Activated CD8-positive, alpha-beta T cell treated with anti-CD3 and anti-CD28 coated beads for 36 hours (primary cell): ENCODE measurements around the gene COPS2. TPM values are rescaled to one million over a fixed set of nuclear protein-coding genes. Genes with fewer than 3 reads are reported as not detected.

Source experiments
- ATAC-seq: fragments of 200-7000 bp; cut with Tn5 transposase; one replicate; pipeline ENCODE4 v1.10.0; 2021; ENCODE audit warnings: mild to moderate bottlenecking, moderate library complexity
- CTCF ChIA-PET: fragments of 350-600 bp; sonication (Branson Sonifier 250); formaldehyde crosslinking; loops from one replicate; lab custom pipeline; 2021; ENCODE audit warnings: antibody characterized with exemption; lab: Charles Lee
- POLR2A ChIA-PET: fragments of 350-600 bp; sonication (Branson Sonifier 250); formaldehyde crosslinking; loops from one replicate; lab custom pipeline; 2021; ENCODE audit warnings: antibody characterized with exemption; lab: Charles Lee
- DNase-seq: peaks from one replicate; pipeline ENCODE4 v3.0.0-alpha.2; 2020
- H3K27ac Mint-ChIP-seq: one replicate; pipeline ENCODE4 v1.8.0; 2021; ENCODE audit warnings: mild to moderate bottlenecking, mixed read lengths
- H3K27me3 Mint-ChIP-seq: one replicate; pipeline ENCODE4 v1.8.0; 2021; ENCODE audit warnings: mixed read lengths
- H3K36me3 Mint-ChIP-seq: one replicate; pipeline ENCODE4 v1.8.0; 2021; ENCODE audit warnings: low read depth, mixed read lengths
- H3K4me1 Mint-ChIP-seq: one replicate; pipeline ENCODE4 v1.8.0; 2021; ENCODE audit warnings: low read depth, mixed read lengths
- H3K4me3 Mint-ChIP-seq: one replicate; pipeline ENCODE4 v1.8.0; 2021; ENCODE audit warnings: mild to moderate bottlenecking, moderate library complexity, mixed read lengths
- H3K9me3 Mint-ChIP-seq: one replicate; pipeline ENCODE4 v1.8.0; 2021; ENCODE audit warnings: mixed read lengths
- intact Hi-C: fragments of 100-400 bp; cut with micrococcal nuclease; formaldehyde crosslinking; loops from one replicate; pipeline ENCODE4 v1.10.0; 2022
- total RNA-seq, 2 experiments: library from RNA; stranded (reverse); gene quantifications; one replicate each; pipeline ENCODE4 v1.2.3, GENCODE V29; 2021
- TF ChIP-seq, protein P1 (sequence below): fragments of 200-600 bp; IDR thresholded peaks from one replicate; pipeline ENCODE4 v1.8.0; 2022; ENCODE audit warnings: antibody characterized with exemption, mild to moderate bottlenecking

Gene COPS2
- total RNA-seq, 2 experiments from 2014 or later: 85.0 to 85.8 TPM

DNA sequence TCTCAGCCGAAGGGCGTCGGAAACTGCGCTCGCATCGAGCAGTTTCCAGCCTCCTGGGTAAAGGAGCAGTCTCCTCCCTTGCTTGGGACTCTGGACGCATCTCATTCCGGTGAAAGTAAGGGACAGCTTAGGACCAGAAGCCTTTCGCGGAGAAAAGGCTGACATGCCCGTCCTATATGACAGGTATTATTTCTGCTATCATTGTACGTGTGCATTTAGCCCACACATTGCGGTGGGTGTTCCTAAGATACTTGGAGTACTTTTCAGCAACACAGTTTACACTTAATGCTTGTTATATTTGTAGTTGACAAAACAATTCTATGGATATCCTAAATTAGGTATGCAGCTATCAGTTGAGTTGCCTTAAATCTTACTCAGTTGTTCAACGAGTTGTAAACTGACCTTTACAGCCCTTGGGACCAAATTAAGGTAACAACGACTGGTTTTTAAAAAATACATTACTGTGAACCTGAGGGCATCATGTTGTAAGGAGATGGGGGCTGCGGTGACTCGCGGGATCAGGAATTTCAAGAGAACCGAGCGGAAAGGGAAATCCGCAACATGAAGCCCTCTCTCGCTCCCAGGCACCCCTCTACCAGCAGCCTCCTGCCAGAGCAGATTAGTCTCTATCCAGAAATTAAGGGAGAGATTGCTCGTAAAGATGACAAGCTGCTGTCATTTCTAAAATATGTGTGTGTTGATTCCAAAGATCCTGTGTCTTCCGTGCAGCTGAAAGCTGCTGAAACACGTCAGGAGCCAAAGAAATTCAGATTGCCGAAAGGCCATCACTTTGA is 632 bp upstream of the COPS2 start:
- intact Hi-C loops: no loop called here
- POLR2A ChIA-PET: interaction anchor here (0.7 to 1.9 kb wide), 10 partner anchors 9 to 464 kb away, joined by 3 to 18 read pairs (median 3); partner anchors contain the start of genes CEP152, DTWD1, EID1 and FAM227B
- TF ChIP-seq, protein P1, sequence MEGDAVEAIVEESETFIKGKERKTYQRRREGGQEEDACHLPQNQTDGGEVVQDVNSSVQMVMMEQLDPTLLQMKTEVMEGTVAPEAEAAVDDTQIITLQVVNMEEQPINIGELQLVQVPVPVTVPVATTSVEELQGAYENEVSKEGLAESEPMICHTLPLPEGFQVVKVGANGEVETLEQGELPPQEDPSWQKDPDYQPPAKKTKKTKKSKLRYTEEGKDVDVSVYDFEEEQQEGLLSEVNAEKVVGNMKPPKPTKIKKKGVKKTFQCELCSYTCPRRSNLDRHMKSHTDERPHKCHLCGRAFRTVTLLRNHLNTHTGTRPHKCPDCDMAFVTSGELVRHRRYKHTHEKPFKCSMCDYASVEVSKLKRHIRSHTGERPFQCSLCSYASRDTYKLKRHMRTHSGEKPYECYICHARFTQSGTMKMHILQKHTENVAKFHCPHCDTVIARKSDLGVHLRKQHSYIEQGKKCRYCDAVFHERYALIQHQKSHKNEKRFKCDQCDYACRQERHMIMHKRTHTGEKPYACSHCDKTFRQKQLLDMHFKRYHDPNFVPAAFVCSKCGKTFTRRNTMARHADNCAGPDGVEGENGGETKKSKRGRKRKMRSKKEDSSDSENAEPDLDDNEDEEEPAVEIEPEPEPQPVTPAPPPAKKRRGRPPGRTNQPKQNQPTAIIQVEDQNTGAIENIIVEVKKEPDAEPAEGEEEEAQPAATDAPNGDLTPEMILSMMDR: no peak
- Mint-ChIP-seq H3K27me3 (no peaks in the 10 kb centered on the region), H3K36me3 (peaks cover 6% of the 10 kb centered on the region), H3K4me3 (peak overlapping the region; percentile 99), H3K27ac (peak overlapping the region; percentile 98), H3K4me1 (peaks cover 32% of the 10 kb centered on the region), H3K9me3 (no peaks in the 10 kb centered on the region)
- CTCF ChIA-PET: interaction anchor here (2.1 to 2.2 kb wide), 2 partner anchors 10 to 14 kb away, joined by 6 to 22 read pairs; partner anchors contain the start of gene GALK2
- DNase-seq (peak; percentile 12), ATAC-seq (peak; percentile 20)

DNA sequence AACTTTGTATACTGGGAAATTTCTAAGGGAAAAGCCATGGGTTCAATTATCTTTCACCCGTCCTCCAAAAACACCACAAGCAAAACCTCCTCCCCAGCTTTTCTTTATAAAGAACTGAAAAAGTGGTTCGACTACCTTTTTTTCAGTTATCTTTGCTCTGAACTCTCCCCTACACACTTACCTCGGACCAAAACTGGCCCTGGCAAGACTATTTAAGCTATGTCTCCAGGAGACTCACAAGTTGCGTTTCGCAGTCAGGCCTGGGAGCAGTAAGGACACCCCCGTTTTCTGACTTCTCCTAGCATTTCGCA is 645 bp downstream of the COPS2 start:
- TF ChIP-seq, protein P1: no peak
- intact Hi-C loops: no loop called here
- no peaks in the 10 kb centered on the region for H3K9me3 Mint-ChIP-seq
- peaks cover 6% of the 10 kb centered on the region for H3K36me3 Mint-ChIP-seq
- no peaks in the 10 kb centered on the region for H3K27me3 Mint-ChIP-seq
- POLR2A ChIA-PET: interaction anchor here (0.6 to 1.9 kb wide), 3 partner anchors 15 to 274 kb away, joined by 3 to 18 read pairs (median 3); partner anchors contain the start of gene GALK2
- DNase-seq (no peak), ATAC-seq (no peak)
- H3K4me3 Mint-ChIP-seq: peak overlapping the region; percentile 99
- H3K27ac Mint-ChIP-seq: peak overlapping the region; percentile 98
- CTCF ChIA-PET: interaction anchor here (1.0 to 2.2 kb wide), 3 partner anchors 9 to 293 kb away, joined by 3 to 22 read pairs (median 6); partner anchors contain the start of gene GALK2
- peaks cover 38% of the 10 kb centered on the region for H3K4me1 Mint-ChIP-seq

DNA sequence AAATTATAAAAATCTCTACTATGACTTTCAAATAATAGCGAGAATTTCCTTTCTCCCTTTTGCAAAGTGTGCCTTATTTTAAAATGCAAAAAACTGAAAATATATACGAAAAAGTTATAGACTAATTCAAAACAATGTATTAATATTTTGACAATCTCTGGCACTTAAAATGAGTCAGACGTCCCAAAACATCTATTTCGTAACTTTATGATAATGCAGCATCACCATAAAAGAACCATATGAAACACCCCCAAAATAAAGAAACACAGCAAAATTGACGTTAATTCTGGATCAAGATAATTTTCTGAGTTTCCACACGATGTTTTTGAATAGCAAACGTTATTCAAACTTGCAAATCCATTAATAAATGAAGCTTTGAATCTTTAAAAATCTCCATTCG is 1.0 kb downstream of the COPS2 start:
- Mint-ChIP-seq H3K4me1 (peaks cover 40% of the 10 kb centered on the region), H3K4me3 (peak overlapping the region; percentile 99), H3K27ac (peak overlapping the region; percentile 98), H3K36me3 (peaks cover 6% of the 10 kb centered on the region), H3K27me3 (no peaks in the 10 kb centered on the region), H3K9me3 (no peaks in the 10 kb centered on the region)
- no peak for ATAC-seq
- no peak for DNase-seq
- intact Hi-C loops: no loop called here
- TF ChIP-seq, protein P1: no peak
- CTCF ChIA-PET: interaction anchor here (1.0 to 2.2 kb wide), 3 partner anchors 8 to 293 kb away, joined by 3 to 22 read pairs (median 6); partner anchors contain the start of gene GALK2
- POLR2A ChIA-PET: interaction anchor here (1.9 kb wide), 1 partner anchor 16 kb away, joined by 18 read pairs; the partner anchor contains the start of gene GALK2

- ChIA-PET POLR2A (no interaction called here), CTCF (interaction anchor here (1.3 kb wide), 1 partner anchor 291 kb away, joined by 3 read pairs; no protein-coding TSS in a partner anchor)
- Mint-ChIP-seq H3K36me3 (peaks cover 9% of the 10 kb centered on the region), H3K9me3 (no peaks in the 10 kb centered on the region), H3K4me1 (peaks cover 49% of the 10 kb centered on the region), H3K27me3 (no peaks in the 10 kb centered on the region), H3K27ac (no peak overlapping the region), H3K4me3 (peak overlapping the region; percentile 99)
- TF ChIP-seq, protein P1: no peak
- ATAC-seq: no peak
- intact Hi-C loops: no loop called here
- no peak for DNase-seq
Measured at GRCh38 chr15:49152552-49153312, 2.7 kb downstream of the COPS2 start.
